HG03342 (cell line): ENCODE measurements around the gene SLC25A22.

Source experiments
- ATAC-seq: cut with Tn5 transposase; IDR thresholded peaks from one replicate; pipeline ENCODE4 v1.9.1; 2021; ENCODE audit warnings: mild to moderate bottlenecking, moderate library complexity; ENCODE audit not compliant: unreplicated experiment

Gene SLC25A22

DNA sequence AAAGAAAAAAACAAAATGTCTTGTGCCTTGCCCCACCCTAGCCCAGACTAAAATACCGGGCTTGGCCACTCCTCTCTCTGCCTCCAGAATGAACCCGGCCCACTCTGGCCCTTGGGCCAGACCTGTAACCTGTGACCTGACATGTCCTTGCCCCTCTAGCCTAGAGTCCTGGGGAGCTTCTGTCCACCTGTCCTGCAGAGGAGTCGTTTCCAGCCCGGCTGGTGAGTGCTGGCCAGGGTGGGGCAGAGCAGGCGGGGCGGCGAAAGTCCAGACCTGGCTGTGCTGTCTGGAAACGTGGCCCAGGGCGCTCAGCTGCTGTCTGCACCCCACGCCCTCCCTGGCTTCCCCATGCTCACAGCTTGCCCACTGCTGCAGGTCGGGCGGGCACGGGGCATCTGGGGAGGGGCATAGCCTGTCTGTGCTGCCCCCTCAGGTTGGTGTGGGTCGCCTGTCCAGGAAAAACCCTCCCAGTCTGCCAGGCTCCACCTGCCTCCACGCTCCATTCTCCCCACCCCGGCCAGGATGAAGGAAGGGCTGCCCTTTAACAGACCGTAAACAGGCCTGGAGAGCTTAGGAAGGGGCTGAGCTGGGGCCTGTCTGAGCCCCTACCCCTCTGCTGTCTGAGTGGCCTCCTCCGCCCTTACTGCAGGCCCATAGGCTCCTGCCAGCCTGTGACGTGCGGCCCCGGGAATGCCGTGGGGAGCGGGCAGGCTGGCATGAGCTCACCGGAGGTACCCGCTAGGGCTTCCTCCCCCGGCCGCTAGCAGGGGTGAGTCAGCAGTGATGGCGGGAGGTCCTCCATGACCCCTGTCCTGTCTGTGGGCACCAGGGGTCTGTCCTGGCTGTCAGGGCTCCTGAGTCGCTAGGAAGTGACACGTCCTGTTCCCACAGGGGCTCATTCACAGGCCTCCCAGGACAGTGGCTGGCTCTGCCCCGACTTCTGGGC is 36.6 kb upstream of the SLC25A22 start:
- no peak for ATAC-seq

GRCh38 chr11:833849-834311 is 35.8 kb upstream of the SLC25A22 start:
- no peak for ATAC-seq

DNA sequence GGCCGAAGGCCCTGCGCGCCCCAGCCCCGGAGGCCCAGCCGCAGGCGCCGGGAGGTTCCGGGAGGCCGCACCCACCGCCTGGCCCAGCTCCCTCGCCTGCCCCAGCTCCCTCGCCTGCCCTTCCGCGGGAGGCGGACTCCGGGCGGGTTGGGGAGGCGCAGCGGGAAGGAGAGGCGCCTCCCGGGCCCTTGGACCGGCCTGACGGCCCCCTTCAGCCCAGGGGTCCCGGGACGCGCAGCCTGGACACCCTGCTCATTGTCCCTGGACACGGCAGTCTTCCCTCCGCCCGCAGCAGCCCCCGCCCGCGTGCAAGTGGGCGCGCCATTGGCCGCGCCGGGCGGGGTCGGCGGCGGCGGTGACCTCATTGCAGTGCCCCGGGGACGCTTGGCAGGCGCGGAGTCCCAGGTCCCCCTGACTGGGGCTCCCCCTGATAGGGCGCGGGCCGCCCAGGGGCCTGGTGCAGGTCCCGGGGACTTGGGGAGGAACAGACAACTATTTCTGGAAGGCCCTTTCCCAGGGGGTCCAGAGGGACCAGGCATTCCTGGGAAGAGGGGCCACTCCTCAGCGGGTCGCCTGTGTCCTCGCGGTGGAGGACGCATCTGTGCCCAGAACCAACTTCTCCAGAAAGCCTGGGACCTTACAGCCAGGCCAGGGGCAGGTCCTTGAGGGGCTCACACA is 35.2 kb upstream of the SLC25A22 start:
- peak; percentile 21 for ATAC-seq

DNA sequence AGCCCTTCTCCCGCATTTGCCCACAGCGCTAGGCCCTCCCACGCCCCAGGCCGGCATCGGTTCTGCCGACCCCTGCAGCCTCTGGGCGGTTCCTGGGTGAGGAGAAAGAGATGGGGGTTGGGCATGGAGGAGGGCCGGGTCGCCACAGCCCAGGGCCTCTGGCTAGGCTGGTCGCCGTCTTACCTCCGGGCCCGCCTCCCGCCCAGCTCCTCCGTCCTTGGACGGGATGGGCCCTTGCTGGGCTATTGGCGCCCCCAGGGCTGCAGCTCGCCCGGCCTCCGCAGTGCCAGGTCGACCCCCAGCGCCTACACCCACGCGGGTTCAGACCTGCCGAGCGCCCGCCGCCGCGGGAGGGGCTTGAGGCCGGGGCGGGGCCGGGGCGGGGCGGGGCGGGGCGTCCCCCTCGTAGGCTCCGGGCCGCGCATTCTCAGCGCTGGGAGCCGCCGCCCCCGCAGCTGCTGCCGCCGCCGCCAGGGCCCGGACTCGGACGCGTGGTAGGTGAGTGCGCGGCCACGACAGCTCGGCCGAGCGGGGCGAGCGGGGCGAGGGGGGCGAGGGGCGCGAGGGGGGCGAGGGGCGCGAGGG is 34.5 kb upstream of the SLC25A22 start, which contains the start of gene CD151:
Gene CD151 (plus strand): TSS at position 424 of the 585 bp plus-strand sequence. CDS start 3,118 bp downstream, outside the sequence.
- peak; percentile 28 for ATAC-seq

- ATAC-seq: no peak
Observed at GRCh38 chr11:831961-832528, 34.0 kb upstream of the SLC25A22 start.

GRCh38 chr11:831118-831864 is 33.2 kb upstream of the SLC25A22 start:
- ATAC-seq: no peak

GRCh38 chr11:830295-831117 is 32.4 kb upstream of the SLC25A22 start:
- ATAC-seq: no peak

GRCh38 chr11:829847-830294 is 31.8 kb upstream of the SLC25A22 start:
- ATAC-seq: no peak

GRCh38 chr11:829176-829846 is 31.2 kb upstream of the SLC25A22 start:
- ATAC-seq: no peak

DNA sequence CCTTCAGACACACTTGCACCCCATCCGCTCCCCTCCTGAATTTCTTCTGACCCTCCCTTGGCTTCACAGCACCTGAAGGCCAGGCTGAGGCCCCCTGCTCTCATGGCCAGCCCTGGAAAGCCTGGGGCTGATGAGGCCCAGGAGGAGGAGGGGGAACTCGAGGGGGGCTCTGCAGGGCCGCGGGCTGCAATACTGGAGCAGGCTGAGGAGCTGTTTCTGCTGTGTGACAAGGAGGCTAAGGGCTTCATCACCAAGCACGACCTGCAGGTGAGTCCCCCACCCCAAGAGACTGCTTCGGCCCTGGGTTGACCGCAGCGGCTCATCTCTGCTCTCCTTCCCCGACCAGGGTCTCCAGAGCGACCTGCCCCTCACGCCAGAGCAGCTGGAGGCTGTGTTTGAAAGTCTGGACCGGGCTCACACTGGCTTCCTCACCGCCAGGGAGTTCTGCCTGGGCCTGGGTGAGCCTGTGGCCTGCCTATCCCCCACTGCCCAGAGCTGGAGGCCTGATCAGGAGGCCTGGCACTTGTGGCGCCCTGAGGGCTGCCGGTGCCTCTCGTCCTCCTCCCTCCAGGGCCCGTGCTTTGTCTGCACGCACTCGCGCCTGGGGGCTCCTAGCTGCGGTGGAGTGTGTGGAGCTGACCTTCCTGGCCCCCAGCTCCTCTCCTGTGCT is 30.6 kb upstream of the SLC25A22 start:
- no peak for ATAC-seq

- no peak for ATAC-seq
Observed at GRCh38 chr11:827897-828192, 29.8 kb upstream of the SLC25A22 start, which contains the start of gene CRACR2B. TSS of gene CRACR2B (plus strand) at chr11:827919. CDS start at chr11:828608, 689 bp downstream.

GRCh38 chr11:827146-827896 is 29.2 kb upstream of the SLC25A22 start:
- ATAC-seq: peak; percentile 39

GRCh38 chr11:826836-827145 is 28.7 kb upstream of the SLC25A22 start:
- ATAC-seq: peak; percentile 14

GRCh38 chr11:826227-826621 is 28.1 kb upstream of the SLC25A22 start:
- ATAC-seq: no peak

GRCh38 chr11:825366-826226 is 27.5 kb upstream of the SLC25A22 start:
- no peak for ATAC-seq

- no peak for ATAC-seq
Observed at GRCh38 chr11:824942-825341, 26.9 kb upstream of the SLC25A22 start.

DNA sequence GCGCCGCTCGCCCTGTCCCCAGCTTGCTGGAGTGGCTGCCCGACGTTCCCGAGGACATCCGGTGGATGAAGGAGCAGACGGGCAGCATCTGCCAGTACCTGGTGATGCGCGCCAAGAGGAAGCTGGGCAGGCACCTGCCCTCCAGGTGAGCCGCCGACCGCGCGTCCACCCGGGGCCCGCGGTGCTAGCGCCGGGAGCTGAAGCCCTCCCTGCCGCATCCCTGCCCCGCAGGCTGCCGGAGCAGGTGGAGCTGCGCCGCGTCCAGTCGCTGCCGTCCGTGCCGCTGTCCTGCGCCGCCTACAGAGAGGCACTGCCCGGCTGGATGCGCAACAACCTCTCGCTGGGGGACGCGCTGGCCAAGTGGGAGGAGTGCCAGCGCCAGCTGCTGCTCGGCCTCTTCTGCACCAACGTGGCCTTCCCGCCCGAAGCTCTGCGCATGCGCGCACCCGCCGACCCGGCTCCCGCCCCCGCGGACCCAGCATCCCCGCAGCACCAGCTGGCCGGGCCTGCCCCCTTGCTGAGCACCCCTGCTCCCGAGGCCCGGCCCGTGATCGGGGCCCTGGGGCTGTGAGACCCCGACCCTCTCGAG is 26.3 kb upstream of the SLC25A22 start:
- ATAC-seq: no peak
